ENCODE results near the gene MEGF6.

The MEGF6 gene

DNA sequence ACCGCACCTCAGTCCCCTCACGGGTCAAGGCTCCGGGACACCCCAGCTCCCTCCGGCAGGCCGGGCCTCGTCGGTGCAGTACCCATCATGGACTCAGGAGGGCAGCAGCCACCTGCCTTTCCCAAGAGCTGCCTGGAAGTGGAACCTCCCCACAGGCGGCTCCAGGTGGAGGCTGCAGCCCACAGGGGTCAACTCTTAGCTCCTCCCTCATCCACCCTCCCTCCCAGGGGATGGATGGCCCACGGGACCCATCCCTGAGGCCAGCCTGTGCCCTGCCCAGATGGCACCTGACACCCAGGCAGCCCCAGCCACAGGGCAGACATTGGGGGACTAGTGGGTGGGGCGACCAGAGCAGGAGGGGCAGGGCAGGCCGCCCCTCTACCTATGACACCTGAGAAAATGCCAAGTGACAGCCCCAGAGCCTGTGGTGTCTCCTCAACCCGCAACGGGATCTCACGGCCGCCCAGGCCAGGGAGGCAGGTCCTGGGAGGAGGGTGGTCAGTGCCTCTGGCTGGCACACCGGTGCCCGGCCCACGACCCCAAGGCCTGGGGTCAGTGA is 158.0 kb downstream of the MEGF6 start:
- DNase-seq = peak; percentile 63 to 69 (median 65)

GRCh38 chr1:3452866-3453175 is 158.5 kb downstream of the MEGF6 start:
- DNase-seq = no peak

GRCh38 chr1:3451994-3452865 is 159.1 kb downstream of the MEGF6 start:
- DNase-seq = no peak

DNA sequence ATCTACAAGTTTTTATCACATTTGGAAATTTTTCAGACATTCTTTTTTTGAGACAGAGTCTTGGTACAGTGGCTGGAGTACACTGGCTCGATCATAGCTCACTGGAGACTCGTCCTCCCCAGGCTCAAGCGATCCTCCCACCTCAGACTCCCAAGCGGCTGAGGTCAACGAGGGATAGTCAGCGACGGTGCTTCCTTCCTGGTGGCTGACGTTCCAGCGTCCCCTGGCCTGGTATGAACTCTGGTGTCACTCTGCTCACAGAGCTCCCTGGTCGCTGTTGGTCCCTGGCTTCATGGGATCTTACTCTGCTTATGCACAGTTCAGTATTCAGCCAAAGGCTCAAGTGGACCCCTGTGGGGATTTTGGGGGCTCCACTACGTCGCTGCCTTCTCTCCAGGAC is 160.3 kb downstream of the MEGF6 start:
- DNase-seq = no peak

GRCh38 chr1:3450202-3450863 is 161.0 kb downstream of the MEGF6 start:
- no peak for DNase-seq

DNA sequence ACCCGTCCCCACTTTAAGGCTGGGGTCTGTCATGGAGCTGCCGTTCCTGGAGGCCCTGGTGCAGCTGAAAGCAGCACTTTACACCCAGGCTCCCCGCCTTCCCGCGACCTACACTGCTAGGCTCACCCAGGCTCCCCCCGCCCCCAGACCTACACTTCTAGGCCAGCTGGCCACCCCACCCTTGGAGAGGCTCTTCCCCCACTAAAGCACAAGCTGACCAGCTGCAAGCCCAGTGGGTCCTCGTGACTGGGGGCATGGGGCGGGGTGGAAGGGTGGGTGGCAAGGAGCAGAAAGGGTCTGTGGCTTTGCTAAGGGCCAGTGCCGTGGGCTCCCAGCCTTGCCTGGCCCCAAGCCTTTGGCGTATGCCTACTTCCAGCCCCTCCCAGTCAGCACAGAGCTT is 166.6 kb downstream of the MEGF6 start:
- no peak for DNase-seq

DNA sequence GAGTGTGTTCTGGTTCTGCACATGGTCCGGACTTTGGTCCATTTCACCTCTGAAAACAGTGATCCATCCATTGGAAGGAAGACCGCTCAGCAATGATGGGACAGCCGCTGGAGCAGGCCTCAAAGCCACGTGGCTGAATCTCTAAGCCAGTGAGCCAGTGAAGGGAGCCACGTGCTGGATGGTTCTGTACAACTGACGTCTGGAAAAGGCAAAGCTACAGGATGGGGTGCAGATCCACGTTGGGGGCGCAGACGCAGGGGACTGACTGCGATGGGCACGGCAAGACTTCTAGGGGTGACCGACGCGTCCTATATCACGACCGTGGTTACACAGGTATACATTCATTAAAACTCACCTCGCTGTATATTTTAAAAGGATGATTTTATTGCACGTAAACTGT is 167.0 kb downstream of the MEGF6 start:
- DNase-seq = no peak

DNA sequence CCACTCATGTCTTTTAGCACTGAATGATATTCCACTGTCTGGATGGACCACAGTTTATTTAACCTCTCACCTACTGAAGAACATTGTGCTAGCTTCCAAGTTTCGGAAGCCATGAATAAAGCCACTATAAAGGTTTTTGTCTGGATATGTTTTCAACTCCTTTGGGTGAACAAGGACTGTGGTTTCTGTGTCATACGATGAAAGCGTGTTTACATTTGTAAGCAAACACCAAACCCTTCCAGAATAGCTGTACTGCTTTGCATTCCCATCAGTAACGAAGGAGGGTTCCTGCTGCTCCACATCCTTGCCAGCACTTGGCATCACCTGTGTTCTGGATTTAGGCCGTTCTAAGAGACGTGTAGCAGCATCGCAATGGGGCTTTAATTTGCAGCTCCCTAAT is 167.5 kb downstream of the MEGF6 start:
- no peak for DNase-seq

DNA sequence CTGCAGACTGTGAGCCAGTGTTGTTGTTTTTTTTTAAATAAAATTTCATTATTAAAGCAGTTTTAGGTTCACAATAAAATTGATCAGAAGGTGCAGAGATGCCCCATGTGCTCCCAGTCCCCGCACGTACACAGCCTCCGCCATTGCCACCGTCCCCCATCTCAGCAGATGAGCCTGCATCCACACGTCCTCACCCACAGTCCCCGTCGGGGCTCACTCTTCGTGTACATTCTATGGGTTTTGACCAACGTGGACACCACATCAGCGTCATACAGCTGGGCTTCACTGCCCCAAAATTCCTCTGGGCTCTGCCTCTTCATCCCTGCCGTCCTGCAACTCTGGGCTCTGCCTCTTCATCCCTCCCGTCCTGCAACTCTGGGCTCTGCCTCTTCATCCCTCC is 168.4 kb downstream of the MEGF6 start:
- no peak for DNase-seq

- no peak for DNase-seq
Observed at GRCh38 chr1:3442331-3442730, 169.0 kb downstream of the MEGF6 start.

DNA sequence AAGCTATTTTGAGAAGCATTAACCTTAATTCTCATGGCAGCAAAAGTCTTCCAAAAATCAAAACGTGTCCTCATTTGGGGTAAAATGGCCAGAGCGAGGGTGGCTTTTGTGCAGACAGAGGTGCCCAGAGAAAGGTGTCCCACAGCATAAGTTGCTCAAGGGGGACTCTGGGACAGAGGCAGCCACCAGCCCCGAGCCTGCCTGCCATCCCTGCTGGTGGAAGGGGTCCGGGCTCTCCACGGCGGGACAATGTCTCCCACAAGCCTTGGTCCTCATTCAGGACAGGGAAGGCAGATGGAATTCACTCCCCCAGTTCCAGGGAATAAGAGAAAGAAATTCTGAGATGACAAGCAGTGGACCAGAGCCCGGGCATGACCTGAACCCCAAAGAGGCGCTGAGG is 169.4 kb downstream of the MEGF6 start:
- no peak for DNase-seq

- no peak for DNase-seq
Observed at GRCh38 chr1:3441410-3441847, 169.9 kb downstream of the MEGF6 start.

GRCh38 chr1:3440711-3441409 is 170.4 kb downstream of the MEGF6 start:
- DNase-seq = no peak

GRCh38 chr1:3440300-3440681 is 171.0 kb downstream of the MEGF6 start:
- DNase-seq = no peak

Data from activated naive CD4-positive, alpha-beta T cell (primary cell).